HepG2 (cell line): ENCODE results near the gene MAB21L1. TPM values are rescaled to one million over a fixed set of nuclear protein-coding genes. Genes with fewer than 3 reads are reported as not detected.

Experiments used
- ATAC-seq: fragments of 200-7000 bp; cut with Tn5 transposase; 3 replicates; pipeline ENCODE4 v1.9.1; 2020; ENCODE audit warnings: mild to moderate bottlenecking, moderate library complexity
- BruUV-seq: library from RNA; stranded (reverse); fragments of 400-500 nt; replicated peaks from 2 replicates; lab custom pipeline; 2021; lab: Mats Ljungman, UMichigan
- CTCF ChIA-PET: fragments of 300-600 bp; formaldehyde crosslinking; extraction: SDS; loops from one replicate; lab custom pipeline; 2021; ENCODE audit warnings: low total read pairs, inconsistent platforms, low intra/inter-chr PET ratio; lab: Yijun Ruan, JAX
- POLR2A ChIA-PET: fragments of 350-600 bp; sonication (Branson Sonifier 250); formaldehyde crosslinking; loops from one replicate; lab custom pipeline; 2020; ENCODE audit warnings: antibody characterized with exemption, inconsistent platforms; lab: Yijun Ruan, JAX
- DNase-seq: peaks from one replicate; pipeline ENCODE4 v3.0.0-alpha.2; 2015; ENCODE audit warnings: low spot score
- FAIRE-seq: peaks from 3 replicates; lab custom pipeline; 2011; peaks lifted over from hg19 to GRCh38; lab: Jason Lieb, UNC
- H2AFZ ChIP-seq: one replicate; pipeline ENCODE4 v1.6.1; 2011; ENCODE audit warnings: low read length, inconsistent platforms
- H3K27ac ChIP-seq: fragments of 300-600 bp; 3 replicates; pipeline ENCODE4 v1.8.0; 2011; ENCODE audit warnings: mixed run types, mild to moderate bottlenecking, mixed read lengths, low read length, inconsistent platforms; ENCODE audit not compliant: insufficient read depth; ENCODE audit errors: extremely low read length
- H3K27me3 ChIP-seq, 2 experiments: fragments of 200-600 bp in 1 of 2; 2 replicates in 1 of 2; 3 replicates in 1 of 2; pipeline versions ENCODE4 v1.6.0 to v1.8.0; 2011; ENCODE audit warnings: low read length in 2 of 2, mild to moderate bottlenecking in 2 of 2, moderate library complexity in 2 of 2, inconsistent platforms in 1 of 2; ENCODE audit not compliant: insufficient read depth in 2 of 2, control insufficient read depth in 1 of 2
- H3K36me3 ChIP-seq, 2 experiments: fragments of 200-600 bp in 1 of 2; replicated peaks in 1 of 2; 2 replicates in 1 of 2; 3 replicates in 1 of 2; pipeline versions ENCODE4 v1.5.1 to v1.8.0; 2011; ENCODE audit warnings: low read length in 2 of 2, inconsistent platforms in 1 of 2; ENCODE audit not compliant: insufficient read depth in 2 of 2, control insufficient read depth in 1 of 2
- H3K4me1 ChIP-seq: 2 replicates; pipeline ENCODE4 v1.5.1; 2012; ENCODE audit warnings: low read length, inconsistent platforms; ENCODE audit not compliant: insufficient read depth
- H3K4me2 ChIP-seq: 2 replicates; pipeline ENCODE4 v1.6.0; 2011; ENCODE audit warnings: low read depth, low read length, inconsistent platforms
- H3K4me3 ChIP-seq, 3 experiments: fragments of 200-600 bp in 1 of 3; sonication (generic), shearing (Covaris generic) in 1 of 3; replicated peaks in 1 of 3; 2 replicates each; pipeline ENCODE4 v1.5.1; 2011 to 2016; ENCODE audit warnings: low read length in 3 of 3, inconsistent platforms in 2 of 3, low read depth in 2 of 3, mild to moderate bottlenecking in 2 of 3, control low read depth in 1 of 3, mixed read lengths in 1 of 3; ENCODE audit not compliant: insufficient read depth in 1 of 3
- H3K79me2 ChIP-seq: one replicate; pipeline ENCODE4 v1.6.1; 2011; ENCODE audit warnings: low read length, inconsistent platforms; ENCODE audit not compliant: insufficient read depth
- H3K9ac ChIP-seq: 2 replicates; pipeline ENCODE4 v1.6.0; 2011; ENCODE audit warnings: mild to moderate bottlenecking, low read depth, low read length, inconsistent platforms; ENCODE audit not compliant: insufficient read depth
- H3K9me3 ChIP-seq: 2 replicates; pipeline ENCODE4 v1.5.1; 2012; ENCODE audit warnings: mild to moderate bottlenecking, low read length
- H4K20me1 ChIP-seq: 2 replicates; pipeline ENCODE4 v1.6.0; 2011; ENCODE audit warnings: inconsistent platforms, mild to moderate bottlenecking, low read length, moderate library complexity; ENCODE audit not compliant: insufficient read depth
- CC2D1A ChIP-seq: sonication (generic); formaldehyde crosslinking; IDR thresholded peaks from 2 replicates; pipeline ENCODE4 v1.8.1; 2023; ENCODE audit warnings: mild to moderate bottlenecking, missing genetic modification reagents
- HCFC1 ChIP-seq: fragments of 150-350 bp; IDR thresholded peaks from 2 replicates; pipeline ENCODE4 v1.6.1; 2014; ENCODE audit warnings: low read depth, low read length
- IRX3 ChIP-seq: sonication (generic); formaldehyde crosslinking; IDR thresholded peaks from 2 replicates; pipeline ENCODE4 v1.8.1; 2023; ENCODE audit warnings: mild to moderate bottlenecking, low read depth, missing genetic modification reagents, borderline replicate concordance
- MIER3 ChIP-seq: IDR thresholded peaks from 2 replicates; pipeline ENCODE4 v1.6.1; 2016; ENCODE audit warnings: missing compliant biosample characterization, borderline replicate concordance
- NR3C1 ChIP-seq: sonication (generic); formaldehyde crosslinking; IDR thresholded peaks from 2 replicates; pipeline ENCODE4 v1.4.0; 2020; ENCODE audit warnings: missing genetic modification reagents
- PHF5A ChIP-seq: IDR thresholded peaks from one replicate; pipeline ENCODE4 v1.6.1; 2018; ENCODE audit warnings: low read depth, missing genetic modification reagents; ENCODE audit not compliant: unreplicated experiment
- SMAD1 ChIP-seq: sonication (generic); formaldehyde crosslinking; IDR thresholded peaks from 2 replicates; pipeline ENCODE4 v1.4.0; 2020; ENCODE audit warnings: missing genetic modification reagents, low read depth, mild to moderate bottlenecking, borderline replicate concordance
- ZNF234 ChIP-seq: sonication (generic); formaldehyde crosslinking; conservative IDR thresholded peaks from 2 replicates; pipeline ENCODE4 v1.5.1; 2020; ENCODE audit warnings: mild to moderate bottlenecking, missing genetic modification reagents
- ZNF256 ChIP-seq: sonication (generic); formaldehyde crosslinking; conservative IDR thresholded peaks from 2 replicates; pipeline ENCODE4 v1.4.0; 2020; ENCODE audit warnings: missing genetic modification reagents
- ZNF780A ChIP-seq: sonication (generic); formaldehyde crosslinking; IDR thresholded peaks from 2 replicates; pipeline ENCODE4 v1.8.0; 2022; ENCODE audit warnings: mild to moderate bottlenecking, missing genetic modification reagents, moderate library complexity
- WGBS: methylation state at CpG from one replicate; pipeline ENCODE4 v1.1.6; 2017; ENCODE audit warnings: low lambda C conversion rate; 5-methylcytosine and 5-hydroxymethylcytosine counted together
- in situ Hi-C: cut with HindIII; loops from 2 replicates; pipeline ENCODE4 v1.10.0; 2017; ENCODE audit warnings: low pct_unique_long_range_greater_than_20kb; ENCODE audit not compliant: extremely low pct_ligation_motif_present
- intact Hi-C: fragments of 100-400 bp; cut with micrococcal nuclease; formaldehyde crosslinking; loops from one replicate; pipeline ENCODE4 v1.10.0; 2022; ENCODE audit not compliant: unreplicated experiment
- polyA plus RNA-seq, 8 experiments: library from polyadenylated mRNA; depleted of rRNA in 3 of 8; stranded (reverse) in 7 of 8; unstranded in 1 of 8; fragments of >200 nt; fragmentation: Illumina TruSeq in 4 of 8; extraction: Trizol in 4 of 8; gene quantifications; 2 replicates each; pipeline versions ENCODE4 v1.2.1 to v1.2.3, GENCODE V29; 2011 to 2016; ENCODE audit warnings: low read depth in 4 of 8, missing spikeins in 1 of 8, mixed read lengths in 1 of 8; ENCODE audit not compliant: insufficient read depth in 1 of 8
- total RNA-seq, 5 experiments: library from RNA; depleted of rRNA; stranded (reverse); fragments of >200 nt; fragmentation: Illumina TruSeq; extraction: Trizol; gene quantifications; 2 replicates each; pipeline ENCODE4 v1.2.3, GENCODE V29; 2016; ENCODE audit warnings: low read depth in 1 of 5
- TF ChIP-seq, protein P1 (sequence below), 2 experiments: sonication (generic) in 1 of 2; formaldehyde crosslinking in 1 of 2; IDR thresholded peaks; 2 replicates each; pipeline versions ENCODE4 v1.4.0 to v1.6.1; 2016 to 2020; ENCODE audit warnings: borderline replicate concordance in 1 of 2, low read depth in 1 of 2, mild to moderate bottlenecking in 1 of 2, missing genetic modification reagents in 1 of 2
- TF ChIP-seq, protein P2 (sequence below): sonication (generic); formaldehyde crosslinking; IDR thresholded peaks from 2 replicates; pipeline ENCODE4 v1.4.0; 2020; ENCODE audit warnings: missing genetic modification reagents

MAB21L1 gene
- total and polyA plus RNA-seq, 2 of the 13 experiments (the other 11 are each of a cell fraction or from before 2014, with no cell fraction given), result not detected

DNA sequence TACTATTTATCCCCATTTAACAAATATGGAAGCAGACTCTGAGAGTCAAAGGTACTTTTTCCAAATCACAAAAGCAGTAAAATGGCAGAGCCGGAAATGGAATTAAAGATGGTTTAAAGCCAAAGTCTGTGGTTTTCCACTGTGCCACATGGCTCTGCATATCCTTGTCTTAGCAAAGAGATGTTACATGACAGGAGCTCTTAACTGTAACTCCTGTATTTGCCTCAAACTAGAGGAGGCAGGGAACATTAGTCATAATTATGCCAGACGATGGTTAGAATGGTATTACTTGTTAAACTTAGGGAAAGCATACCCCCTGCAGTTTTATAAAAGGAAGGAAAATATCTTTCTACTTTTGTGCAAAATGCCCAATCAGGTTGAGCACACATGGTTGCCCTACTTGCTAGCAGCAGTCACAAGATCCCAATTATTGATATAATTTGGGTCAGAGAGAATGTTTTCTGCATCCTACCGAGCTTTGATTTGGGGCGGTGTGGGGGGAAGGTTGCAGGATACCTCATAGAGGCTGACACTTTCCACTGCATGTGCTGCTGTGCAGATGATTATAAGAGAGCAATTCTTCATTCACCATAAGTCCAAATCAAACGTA, 42.0 kb upstream of the MAB21L1 start (continued):
- TF ChIP-seq, protein P1, sequence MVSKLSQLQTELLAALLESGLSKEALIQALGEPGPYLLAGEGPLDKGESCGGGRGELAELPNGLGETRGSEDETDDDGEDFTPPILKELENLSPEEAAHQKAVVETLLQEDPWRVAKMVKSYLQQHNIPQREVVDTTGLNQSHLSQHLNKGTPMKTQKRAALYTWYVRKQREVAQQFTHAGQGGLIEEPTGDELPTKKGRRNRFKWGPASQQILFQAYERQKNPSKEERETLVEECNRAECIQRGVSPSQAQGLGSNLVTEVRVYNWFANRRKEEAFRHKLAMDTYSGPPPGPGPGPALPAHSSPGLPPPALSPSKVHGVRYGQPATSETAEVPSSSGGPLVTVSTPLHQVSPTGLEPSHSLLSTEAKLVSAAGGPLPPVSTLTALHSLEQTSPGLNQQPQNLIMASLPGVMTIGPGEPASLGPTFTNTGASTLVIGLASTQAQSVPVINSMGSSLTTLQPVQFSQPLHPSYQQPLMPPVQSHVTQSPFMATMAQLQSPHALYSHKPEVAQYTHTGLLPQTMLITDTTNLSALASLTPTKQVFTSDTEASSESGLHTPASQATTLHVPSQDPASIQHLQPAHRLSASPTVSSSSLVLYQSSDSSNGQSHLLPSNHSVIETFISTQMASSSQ (IDR thresholded peaks at IDR 0.05; ENCODE audit: low read depth), result no peak
- TF ChIP-seq, protein P1 (CRISPR knock-in tag; IDR thresholded peaks at IDR 0.05; ENCODE audit: borderline replicate concordance), result no peak
- TF ChIP-seq NR3C1 (CRISPR knock-in tag) (no peak), CC2D1A (CRISPR knock-in tag) (no peak), ZNF780A (CRISPR knock-in tag) (no peak), ZNF256 (CRISPR knock-in tag) (no peak)

DNA sequence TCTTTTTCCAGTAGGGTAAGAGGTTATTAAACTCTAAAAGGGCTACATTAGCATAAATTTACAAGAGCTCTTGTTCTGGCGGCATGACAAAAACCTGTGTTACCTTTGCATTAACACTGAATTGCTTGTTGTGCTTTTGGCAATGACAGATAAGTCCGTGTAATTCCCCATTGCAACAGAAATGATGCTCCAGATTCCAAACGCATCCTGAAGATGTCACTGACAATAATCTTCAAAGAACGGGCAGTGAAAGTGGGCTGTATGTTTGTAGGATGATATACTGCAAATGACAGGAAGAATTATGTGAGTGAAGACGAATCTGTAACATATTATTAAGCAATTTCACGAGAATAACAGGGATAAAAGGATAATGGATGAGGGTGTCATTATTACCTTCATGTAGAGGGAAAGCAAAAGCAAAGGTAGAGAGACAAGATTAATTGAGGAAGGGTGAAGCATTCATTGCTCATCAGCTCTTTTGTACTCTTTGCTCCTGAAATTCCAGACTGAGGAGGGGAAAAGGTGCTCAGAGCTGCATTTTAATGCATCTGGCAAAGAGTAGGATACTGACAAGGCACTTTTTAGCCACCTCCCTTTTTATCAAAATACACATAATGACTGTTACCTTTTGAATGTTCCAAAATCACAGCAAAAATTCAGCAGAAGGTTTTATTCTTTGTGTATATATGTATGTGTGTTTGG, 38.5 kb upstream of the MAB21L1 start:
- H3K4me2 ChIP-seq, result no peak overlapping the region
- H3K4me1 ChIP-seq, result no peaks in the 10 kb centered on the region
- ATAC-seq (no peak), DNase-seq (no peak), FAIRE-seq (no peak)
- ChIA-PET POLR2A (no interaction called here), CTCF (no interaction called here)
- H2AFZ ChIP-seq, result no peak overlapping the region
- TF ChIP-seq PHF5A (no peak), HCFC1 (no peak), SMAD1 (no peak), ZNF234 (CRISPR knock-in tag) (no peak), MIER3 (no peak), IRX3 (CRISPR knock-in tag) (no peak)
- TF ChIP-seq, protein P2, sequence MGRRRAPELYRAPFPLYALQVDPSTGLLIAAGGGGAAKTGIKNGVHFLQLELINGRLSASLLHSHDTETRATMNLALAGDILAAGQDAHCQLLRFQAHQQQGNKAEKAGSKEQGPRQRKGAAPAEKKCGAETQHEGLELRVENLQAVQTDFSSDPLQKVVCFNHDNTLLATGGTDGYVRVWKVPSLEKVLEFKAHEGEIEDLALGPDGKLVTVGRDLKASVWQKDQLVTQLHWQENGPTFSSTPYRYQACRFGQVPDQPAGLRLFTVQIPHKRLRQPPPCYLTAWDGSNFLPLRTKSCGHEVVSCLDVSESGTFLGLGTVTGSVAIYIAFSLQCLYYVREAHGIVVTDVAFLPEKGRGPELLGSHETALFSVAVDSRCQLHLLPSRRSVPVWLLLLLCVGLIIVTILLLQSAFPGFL (CRISPR knock-in tag), result no peak
- no peaks in the 10 kb centered on the region for H3K36me3 ChIP-seq
- H3K27me3 ChIP-seq, result no peaks in the 10 kb centered on the region
- H3K9me3 ChIP-seq, result no peaks in the 10 kb centered on the region
- no peak overlapping the region for H3K4me3 ChIP-seq
- no peaks in the 10 kb centered on the region for H3K79me2 ChIP-seq
- no peaks in the 10 kb centered on the region for H4K20me1 ChIP-seq
- H3K9ac ChIP-seq, result no peak overlapping the region
- H3K27ac ChIP-seq, result no peak overlapping the region
- no TSS peak for BruUV-seq
- in situ Hi-C loops (no loop called here), intact Hi-C loops (no loop called here)
- WGBS, result 26% methylated on average over 6 of the region's 6 CpGs
